Transverse colon (tissue), 3 donors: Measurements from ENCODE around the gene CRYBG1.

Experiments used
- POLR2A ChIP-seq: fragments of 450-650 bp; IDR thresholded peaks from one replicate; pipeline ENCODE4 v1.6.1; 2016; ENCODE audit warnings: antibody characterized with exemption, mild to moderate bottlenecking, moderate library complexity
- TF ChIP-seq, protein P1 (sequence below), 5 experiments: fragments of 200-600 bp in 3 of 5; fragments of 450-650 bp in 2 of 5; sonication (generic) in 3 of 5; IDR thresholded peaks; 1 replicate in 2 of 5; 2 replicates in 3 of 5; pipeline ENCODE4 v1.5.1; 2016 to 2017; ENCODE audit warnings: antibody characterized with exemption in 5 of 5, inconsistent platforms in 3 of 5, mild to moderate bottlenecking in 2 of 5, moderate library complexity in 1 of 5

DNA sequence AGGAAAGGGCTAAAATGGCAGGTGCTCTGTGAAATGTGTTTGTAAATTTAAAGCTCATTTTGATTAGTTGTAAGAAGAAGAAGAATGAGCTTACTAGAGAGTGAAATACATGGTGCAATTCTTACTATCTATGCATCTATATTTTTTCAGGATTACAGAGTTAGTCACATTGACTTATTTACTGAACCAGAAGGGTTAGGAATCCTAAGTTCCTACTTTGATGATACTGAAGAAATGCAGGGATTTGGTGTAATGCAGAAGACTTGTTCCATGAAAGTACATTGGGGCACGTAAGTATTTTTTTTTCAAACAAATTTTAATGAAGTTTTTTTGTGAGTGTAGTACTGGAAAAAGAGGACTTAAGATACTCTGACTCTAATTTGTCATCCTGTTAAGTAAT, 169.5 kb downstream of the CRYBG1 start:
- TF ChIP-seq POLR2A, result no peak
- TF ChIP-seq, protein P1, sequence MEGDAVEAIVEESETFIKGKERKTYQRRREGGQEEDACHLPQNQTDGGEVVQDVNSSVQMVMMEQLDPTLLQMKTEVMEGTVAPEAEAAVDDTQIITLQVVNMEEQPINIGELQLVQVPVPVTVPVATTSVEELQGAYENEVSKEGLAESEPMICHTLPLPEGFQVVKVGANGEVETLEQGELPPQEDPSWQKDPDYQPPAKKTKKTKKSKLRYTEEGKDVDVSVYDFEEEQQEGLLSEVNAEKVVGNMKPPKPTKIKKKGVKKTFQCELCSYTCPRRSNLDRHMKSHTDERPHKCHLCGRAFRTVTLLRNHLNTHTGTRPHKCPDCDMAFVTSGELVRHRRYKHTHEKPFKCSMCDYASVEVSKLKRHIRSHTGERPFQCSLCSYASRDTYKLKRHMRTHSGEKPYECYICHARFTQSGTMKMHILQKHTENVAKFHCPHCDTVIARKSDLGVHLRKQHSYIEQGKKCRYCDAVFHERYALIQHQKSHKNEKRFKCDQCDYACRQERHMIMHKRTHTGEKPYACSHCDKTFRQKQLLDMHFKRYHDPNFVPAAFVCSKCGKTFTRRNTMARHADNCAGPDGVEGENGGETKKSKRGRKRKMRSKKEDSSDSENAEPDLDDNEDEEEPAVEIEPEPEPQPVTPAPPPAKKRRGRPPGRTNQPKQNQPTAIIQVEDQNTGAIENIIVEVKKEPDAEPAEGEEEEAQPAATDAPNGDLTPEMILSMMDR (IDR thresholded peaks at IDR 0.05), result no peak
